Measurements from ENCODE around the gene ZXDC.

The ZXDC gene

GRCh38 chr3:126517986-126518778 lies 42.5 kb upstream of the ZXDC start:
- no peak for DNase-seq
- Histone ChIP-seq H3K36me3 (ENCODE audit: control insufficient read depth, insufficient read depth, low read length) (no peaks in the 10 kb centered on the region), H3K4me3 (ENCODE audit: insufficient read depth, low read depth, low read length, poor library complexity, severe bottlenecking) (no peak overlapping the region), H3K4me1 (ENCODE audit: control insufficient read depth, insufficient read depth, low read length, poor library complexity, severe bottlenecking) (no peaks in the 10 kb centered on the region), H3K27ac (ENCODE audit: insufficient read depth, low read length, poor library complexity, severe bottlenecking) (no peak overlapping the region), H3K27me3 (replicated peaks; ENCODE audit: control insufficient read depth, insufficient read depth, low read length, poor library complexity, severe bottlenecking) (no peaks in the 10 kb centered on the region), H3K9me3 (ENCODE audit: control insufficient read depth, low read length) (no peaks in the 10 kb centered on the region)

DNA sequence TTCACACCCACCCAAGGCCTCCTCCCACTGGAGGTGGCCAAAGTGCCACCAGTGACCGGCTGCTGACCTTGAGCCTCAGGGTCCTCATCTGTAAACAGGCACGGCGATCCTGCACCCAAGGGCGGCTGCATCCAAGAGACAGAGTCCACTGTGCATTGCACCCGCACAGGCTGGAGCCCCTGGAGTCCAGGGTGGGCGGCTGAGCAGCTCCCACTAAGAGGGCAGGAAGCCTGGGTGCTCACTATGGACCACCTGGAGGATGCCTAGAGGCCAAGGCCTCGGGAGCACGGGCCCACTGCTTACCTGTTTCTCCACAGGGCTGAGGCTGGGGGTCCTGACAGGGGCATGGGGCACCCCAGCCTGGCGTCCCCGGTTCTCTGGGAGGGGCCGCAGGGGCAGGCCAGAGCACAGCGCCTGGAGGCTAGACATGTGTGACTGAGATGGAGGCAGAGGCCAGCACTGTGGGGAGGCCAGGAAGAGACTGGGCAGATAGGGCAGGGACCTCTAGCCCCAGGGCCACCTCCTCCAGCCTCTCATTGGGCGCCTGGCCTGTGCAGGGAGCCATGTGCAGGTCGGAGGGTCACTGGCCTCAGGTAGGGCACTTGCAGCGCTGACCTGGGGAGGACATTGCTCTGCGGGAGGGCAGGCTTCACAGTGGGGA lies 41.7 kb upstream of the ZXDC start, which contains the start of gene UROC1:
Gene UROC1, minus strand, starts transcription at position 483 of the 661 bp plus-strand sequence. Its CDS starts 54 bp downstream, at position 429.
- Histone ChIP-seq H3K9me3 (ENCODE audit: control insufficient read depth, low read length) (no peaks in the 10 kb centered on the region), H3K27me3 (replicated peaks; ENCODE audit: control insufficient read depth, insufficient read depth, low read length, poor library complexity, severe bottlenecking) (no peaks in the 10 kb centered on the region), H3K36me3 (ENCODE audit: control insufficient read depth, insufficient read depth, low read length) (no peaks in the 10 kb centered on the region), H3K27ac (ENCODE audit: insufficient read depth, low read length, poor library complexity, severe bottlenecking) (no peak within 1 kb of the TSS), H3K4me1 (ENCODE audit: control insufficient read depth, insufficient read depth, low read length, poor library complexity, severe bottlenecking) (no peaks in the 10 kb centered on the region), H3K4me3 (ENCODE audit: insufficient read depth, low read depth, low read length, poor library complexity, severe bottlenecking) (no peak within 1 kb of the TSS)
- no peak for DNase-seq

DNA sequence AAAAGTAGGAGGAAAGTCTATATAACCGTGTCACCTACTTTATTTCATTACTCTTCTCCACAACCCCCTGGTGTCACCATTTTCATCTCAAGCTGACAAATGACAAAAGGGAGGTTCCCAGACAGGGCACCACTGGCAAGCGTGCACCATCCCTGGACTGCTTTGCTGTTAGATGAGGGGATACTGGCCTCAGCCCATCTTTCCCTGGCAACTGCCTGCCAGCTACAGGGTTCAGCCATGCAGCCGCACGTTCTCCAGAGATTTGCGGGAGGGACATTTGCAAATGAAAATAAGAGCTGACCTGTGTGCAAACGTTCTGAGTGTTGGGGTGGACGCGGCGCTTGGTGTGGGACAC lies 41.2 kb upstream of the ZXDC start:
- Histone ChIP-seq H3K9me3 (ENCODE audit: control insufficient read depth, low read length) (no peaks in the 10 kb centered on the region), H3K4me3 (ENCODE audit: insufficient read depth, low read depth, low read length, poor library complexity, severe bottlenecking) (no peak overlapping the region), H3K27me3 (replicated peaks; ENCODE audit: control insufficient read depth, insufficient read depth, low read length, poor library complexity, severe bottlenecking) (no peaks in the 10 kb centered on the region), H3K4me1 (ENCODE audit: control insufficient read depth, insufficient read depth, low read length, poor library complexity, severe bottlenecking) (no peaks in the 10 kb centered on the region), H3K36me3 (ENCODE audit: control insufficient read depth, insufficient read depth, low read length) (no peaks in the 10 kb centered on the region), H3K27ac (ENCODE audit: insufficient read depth, low read length, poor library complexity, severe bottlenecking) (no peak overlapping the region)
- no peak for DNase-seq

DNA sequence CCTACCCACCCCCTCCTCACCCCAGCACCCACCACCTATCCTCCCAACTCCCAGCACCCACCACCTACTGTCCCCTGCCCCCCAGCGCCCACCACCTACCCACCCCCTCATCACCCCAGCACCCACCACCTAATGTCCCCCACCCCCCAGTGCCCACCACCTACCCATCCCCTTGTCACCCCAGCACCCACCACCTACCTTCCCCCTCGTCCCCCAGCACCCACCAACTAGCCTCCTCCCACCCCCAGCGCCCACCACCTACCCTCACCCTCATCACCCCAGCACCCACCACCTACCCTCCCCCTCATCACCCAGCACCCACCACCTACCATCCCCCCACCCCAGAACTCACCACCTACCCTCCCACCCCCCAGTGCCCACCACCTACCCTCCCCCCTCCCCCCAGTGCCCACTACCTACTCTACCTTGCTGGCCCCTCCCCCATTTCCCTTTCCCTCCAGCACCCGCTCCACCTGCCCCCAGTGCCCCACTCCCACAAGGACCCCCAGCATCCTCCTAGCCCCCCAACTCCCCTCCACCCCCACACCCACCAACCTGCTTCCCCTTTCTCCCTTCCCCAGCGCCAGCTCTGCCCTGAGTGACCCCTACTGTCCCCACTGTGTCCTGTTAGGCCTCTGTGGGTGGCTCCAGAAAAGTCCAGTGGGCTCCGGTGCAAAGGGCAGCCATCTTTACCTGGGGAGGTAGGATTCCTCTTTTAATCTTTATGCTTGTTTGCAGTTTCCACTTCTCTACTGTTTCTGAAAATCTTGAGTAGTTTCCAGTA lies 40.7 kb upstream of the ZXDC start:
- Histone ChIP-seq H3K4me1 (ENCODE audit: control insufficient read depth, insufficient read depth, low read length, poor library complexity, severe bottlenecking) (no peaks in the 10 kb centered on the region), H3K9me3 (ENCODE audit: control insufficient read depth, low read length) (no peaks in the 10 kb centered on the region), H3K4me3 (ENCODE audit: insufficient read depth, low read depth, low read length, poor library complexity, severe bottlenecking) (no peak overlapping the region), H3K36me3 (ENCODE audit: control insufficient read depth, insufficient read depth, low read length) (no peaks in the 10 kb centered on the region), H3K27me3 (replicated peaks; ENCODE audit: control insufficient read depth, insufficient read depth, low read length, poor library complexity, severe bottlenecking) (no peaks in the 10 kb centered on the region), H3K27ac (ENCODE audit: insufficient read depth, low read length, poor library complexity, severe bottlenecking) (no peak overlapping the region)
- DNase-seq = no peak

GRCh38 chr3:126515066-126515706 lies 39.5 kb upstream of the ZXDC start:
- H3K36me3 ChIP-seq (ENCODE audit: control insufficient read depth, insufficient read depth, low read length) = no peaks in the 10 kb centered on the region
- H3K4me3 ChIP-seq (ENCODE audit: insufficient read depth, low read depth, low read length, poor library complexity, severe bottlenecking) = no peak overlapping the region
- H3K27me3 ChIP-seq (replicated peaks; ENCODE audit: control insufficient read depth, insufficient read depth, low read length, poor library complexity, severe bottlenecking) = no peaks in the 10 kb centered on the region
- no peak overlapping the region for H3K27ac ChIP-seq (ENCODE audit: insufficient read depth, low read length, poor library complexity, severe bottlenecking)
- no peaks in the 10 kb centered on the region for H3K4me1 ChIP-seq (ENCODE audit: control insufficient read depth, insufficient read depth, low read length, poor library complexity, severe bottlenecking)
- no peak for DNase-seq
- no peaks in the 10 kb centered on the region for H3K9me3 ChIP-seq (ENCODE audit: control insufficient read depth, low read length)

DNA sequence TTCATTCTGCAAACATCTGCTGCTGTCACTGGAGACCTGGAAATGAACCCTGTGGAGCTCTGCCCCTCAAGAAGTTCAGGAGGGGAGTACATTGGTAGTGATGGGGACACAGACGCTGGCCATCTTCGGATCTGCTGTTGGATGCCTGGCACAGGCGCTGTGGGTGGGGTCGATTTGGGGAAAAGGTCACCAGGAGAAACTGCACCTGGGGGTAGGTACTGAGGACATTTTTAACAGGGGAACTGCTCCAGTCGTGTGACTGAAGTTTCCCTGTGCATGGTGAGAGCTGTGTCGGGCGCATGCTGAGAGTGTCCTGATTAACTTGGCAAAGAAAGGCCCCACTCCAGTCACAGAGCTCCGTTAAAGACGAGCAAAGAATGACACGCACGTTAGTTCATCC lies 38.5 kb upstream of the ZXDC start:
- no peak for DNase-seq
- no peaks in the 10 kb centered on the region for H3K9me3 ChIP-seq (ENCODE audit: control insufficient read depth, low read length)
- no peaks in the 10 kb centered on the region for H3K36me3 ChIP-seq (ENCODE audit: control insufficient read depth, insufficient read depth, low read length)

DNA sequence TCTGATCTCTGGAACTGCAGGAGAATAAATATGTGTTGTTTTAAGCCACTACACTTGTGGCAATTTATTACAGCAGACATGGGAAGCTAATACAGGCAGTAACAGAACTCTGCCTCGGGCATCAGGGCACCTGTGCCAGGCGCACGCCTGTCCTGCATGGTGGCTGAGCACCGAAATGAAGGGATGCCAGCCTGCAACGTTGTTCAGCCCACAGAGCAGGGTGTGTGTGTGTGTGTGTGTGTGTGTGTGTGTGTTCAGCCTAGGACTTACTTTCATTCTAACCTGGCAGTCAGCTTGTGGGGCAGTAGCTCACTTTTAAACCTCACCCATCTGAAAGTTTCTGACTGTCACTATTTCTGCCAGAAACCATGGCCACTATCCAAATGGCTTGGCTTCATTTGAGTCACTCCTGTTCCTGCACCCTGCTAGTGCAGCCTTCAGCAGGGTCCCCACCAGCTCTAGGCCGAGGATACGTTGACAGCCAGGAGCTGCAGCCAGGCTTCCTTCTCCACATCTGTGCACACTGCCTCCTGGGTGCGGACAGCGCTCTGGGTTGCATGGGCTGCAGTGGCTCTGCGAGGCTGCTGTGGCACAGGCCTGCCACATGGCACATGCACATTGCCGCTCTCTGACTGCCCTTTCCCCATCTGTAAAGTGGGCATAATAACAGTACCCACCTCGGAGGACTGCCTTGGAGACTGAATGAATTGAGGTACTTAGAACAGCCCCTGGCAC lies 37.4 kb upstream of the ZXDC start:
- no peak overlapping the region for H3K27ac ChIP-seq (ENCODE audit: insufficient read depth, low read length, poor library complexity, severe bottlenecking)
- no peak overlapping the region for H3K4me3 ChIP-seq (ENCODE audit: insufficient read depth, low read depth, low read length, poor library complexity, severe bottlenecking)
- no peaks in the 10 kb centered on the region for H3K27me3 ChIP-seq (replicated peaks; ENCODE audit: control insufficient read depth, insufficient read depth, low read length, poor library complexity, severe bottlenecking)
- no peak for DNase-seq
- H3K4me1 ChIP-seq (ENCODE audit: control insufficient read depth, insufficient read depth, low read length, poor library complexity, severe bottlenecking) = no peaks in the 10 kb centered on the region
- no peaks in the 10 kb centered on the region for H3K9me3 ChIP-seq (ENCODE audit: control insufficient read depth, low read length)
- no peaks in the 10 kb centered on the region for H3K36me3 ChIP-seq (ENCODE audit: control insufficient read depth, insufficient read depth, low read length)

More for the DNA sequence above, 38.5 kb upstream of the ZXDC start:
- Histone ChIP-seq H3K27me3 (replicated peaks; ENCODE audit: control insufficient read depth, insufficient read depth, low read length, poor library complexity, severe bottlenecking) (no peaks in the 10 kb centered on the region), H3K27ac (ENCODE audit: insufficient read depth, low read length, poor library complexity, severe bottlenecking) (no peak overlapping the region), H3K4me1 (ENCODE audit: control insufficient read depth, insufficient read depth, low read length, poor library complexity, severe bottlenecking) (no peaks in the 10 kb centered on the region), H3K4me3 (ENCODE audit: insufficient read depth, low read depth, low read length, poor library complexity, severe bottlenecking) (no peak overlapping the region)

- H3K4me3 ChIP-seq (ENCODE audit: insufficient read depth, low read depth, low read length, poor library complexity, severe bottlenecking) = no peak overlapping the region
- H3K27me3 ChIP-seq (replicated peaks; ENCODE audit: control insufficient read depth, insufficient read depth, low read length, poor library complexity, severe bottlenecking) = no peaks in the 10 kb centered on the region
- no peaks in the 10 kb centered on the region for H3K36me3 ChIP-seq (ENCODE audit: control insufficient read depth, insufficient read depth, low read length)
- no peak for DNase-seq
- H3K4me1 ChIP-seq (ENCODE audit: control insufficient read depth, insufficient read depth, low read length, poor library complexity, severe bottlenecking) = no peaks in the 10 kb centered on the region
- no peaks in the 10 kb centered on the region for H3K9me3 ChIP-seq (ENCODE audit: control insufficient read depth, low read length)
- H3K27ac ChIP-seq (ENCODE audit: insufficient read depth, low read length, poor library complexity, severe bottlenecking) = no peak overlapping the region
Observed at GRCh38 chr3:126512026-126512425, 36.3 kb upstream of the ZXDC start.

GRCh38 chr3:126511291-126511690 lies 35.6 kb upstream of the ZXDC start:
- no peaks in the 10 kb centered on the region for H3K4me1 ChIP-seq (ENCODE audit: control insufficient read depth, insufficient read depth, low read length, poor library complexity, severe bottlenecking)
- no peak for DNase-seq
- no peaks in the 10 kb centered on the region for H3K27me3 ChIP-seq (replicated peaks; ENCODE audit: control insufficient read depth, insufficient read depth, low read length, poor library complexity, severe bottlenecking)
- H3K27ac ChIP-seq (ENCODE audit: insufficient read depth, low read length, poor library complexity, severe bottlenecking) = no peak overlapping the region
- H3K36me3 ChIP-seq (ENCODE audit: control insufficient read depth, insufficient read depth, low read length) = no peaks in the 10 kb centered on the region
- H3K4me3 ChIP-seq (ENCODE audit: insufficient read depth, low read depth, low read length, poor library complexity, severe bottlenecking) = no peak overlapping the region
- no peaks in the 10 kb centered on the region for H3K9me3 ChIP-seq (ENCODE audit: control insufficient read depth, low read length)

Measured in effector memory CD4-positive, alpha-beta T cell (primary cell).